Liver (tissue), 9 donors: Measurements from ENCODE around the gene PRELID1. TPM values are rescaled to one million over a fixed set of nuclear protein-coding genes. Genes with fewer than 3 reads are reported as not detected.

Experiments
- DNase-seq: peaks from one replicate; pipeline ENCODE4 v3.0.0-alpha.2; 2017; ENCODE audit warnings: low spot score
- H3K27ac ChIP-seq, 2 donors: one replicate each; pipeline ENCODE4 v1.7.0; 2013; ENCODE audit warnings: inconsistent platforms in 2 of 2, low read length in 2 of 2, control low read depth in 1 of 2, low read depth in 1 of 2, mild to moderate bottlenecking in 1 of 2
- H3K27me3 ChIP-seq, 4 donors: one replicate each; pipeline versions ENCODE4 v1.6.1 to v1.7.0; 2013; ENCODE audit warnings: low read length in 3 of 4, inconsistent platforms in 1 of 4, mild to moderate bottlenecking in 1 of 4, moderate library complexity in 1 of 4; ENCODE audit not compliant: control insufficient read depth in 4 of 4, insufficient read depth in 4 of 4
- H3K36me3 ChIP-seq, 4 donors: one replicate each; pipeline versions ENCODE4 v1.6.1 to v1.7.0; 2013; ENCODE audit warnings: low read length in 3 of 4, mild to moderate bottlenecking in 3 of 4, low read depth in 1 of 4, moderate library complexity in 1 of 4; ENCODE audit not compliant: control insufficient read depth in 4 of 4, insufficient read depth in 3 of 4
- H3K4me1 ChIP-seq, 4 donors: one replicate each; pipeline versions ENCODE4 v1.6.1 to v1.7.0; 2013; ENCODE audit warnings: low read length in 3 of 4, mild to moderate bottlenecking in 3 of 4, moderate library complexity in 1 of 4; ENCODE audit not compliant: control insufficient read depth in 4 of 4, insufficient read depth in 4 of 4
- H3K4me3 ChIP-seq, 3 donors: one replicate each; pipeline versions ENCODE4 v1.6.1 to v1.7.0; 2013; ENCODE audit warnings: low read length in 3 of 3, control low read depth in 1 of 3, low read depth in 1 of 3, mild to moderate bottlenecking in 1 of 3
- H3K9ac ChIP-seq, 2 donors: one replicate each; pipeline ENCODE4 v1.7.0; 2013; ENCODE audit warnings: low read length in 2 of 2, mild to moderate bottlenecking in 2 of 2, moderate library complexity in 2 of 2, control low read depth in 1 of 2, low read depth in 1 of 2
- H3K9me3 ChIP-seq, 4 donors: one replicate each; pipeline versions ENCODE4 v1.6.1 to v1.7.0; 2013; ENCODE audit warnings: low read length in 3 of 4; ENCODE audit not compliant: control insufficient read depth in 4 of 4
- EGR1 ChIP-seq, 2 donors: IDR thresholded peaks; 2 replicates each; pipeline ENCODE4 v1.6.1; 2016 to 2018; ENCODE audit warnings: antibody characterized with exemption in 2 of 2, low read depth in 2 of 2
- FOXA1 ChIP-seq: IDR thresholded peaks from 2 replicates; pipeline ENCODE4 v1.6.1; 2016; ENCODE audit warnings: antibody characterized with exemption
- FOXA2 ChIP-seq: IDR thresholded peaks from 2 replicates; pipeline ENCODE4 v1.6.1; 2016; ENCODE audit warnings: antibody characterized with exemption
- HNF4A ChIP-seq, 2 donors: conservative IDR thresholded peaks; 2 replicates each; pipeline ENCODE4 v1.6.1; 2016; ENCODE audit warnings: antibody characterized with exemption in 2 of 2, mild to moderate bottlenecking in 2 of 2
- HNF4G ChIP-seq: IDR thresholded peaks from 2 replicates; pipeline ENCODE4 v1.6.1; 2016; ENCODE audit warnings: antibody characterized with exemption
- MAX ChIP-seq: IDR thresholded peaks from 2 replicates; pipeline ENCODE4 v1.6.1; 2016; ENCODE audit warnings: antibody characterized with exemption
- NR2F2 ChIP-seq: IDR thresholded peaks from 2 replicates; pipeline ENCODE4 v1.6.1; 2016; ENCODE audit warnings: antibody characterized with exemption
- RAD21 ChIP-seq, 2 donors: IDR thresholded peaks; 2 replicates each; pipeline ENCODE4 v1.6.1; 2016; ENCODE audit warnings: antibody characterized with exemption in 2 of 2, mild to moderate bottlenecking in 2 of 2
- REST ChIP-seq: IDR thresholded peaks from 2 replicates; pipeline ENCODE4 v1.6.1; 2016; ENCODE audit warnings: antibody characterized with exemption, mild to moderate bottlenecking
- RXRA ChIP-seq, 2 donors: IDR thresholded peaks; 2 replicates each; pipeline ENCODE4 v1.6.1; 2017 to 2018; ENCODE audit warnings: antibody characterized with exemption in 2 of 2, mild to moderate bottlenecking in 1 of 2
- SP1 ChIP-seq: IDR thresholded peaks from 2 replicates; pipeline ENCODE4 v1.6.1; 2018; ENCODE audit warnings: antibody characterized with exemption, mild to moderate bottlenecking
- TAF1 ChIP-seq: conservative IDR thresholded peaks from 2 replicates; pipeline ENCODE4 v1.6.1; 2016; ENCODE audit warnings: antibody characterized with exemption, mild to moderate bottlenecking
- YY1 ChIP-seq: IDR thresholded peaks from 2 replicates; pipeline ENCODE4 v1.6.1; 2016; ENCODE audit warnings: antibody characterized with exemption, mild to moderate bottlenecking
- WGBS: extraction: QIAGEN DNeasy Blood & Tissue Kit; methylation state at CpG from one replicate; pipeline ENCODE4 v1.1.7; 2013; 5-methylcytosine and 5-hydroxymethylcytosine counted together
- polyA plus RNA-seq, 2 donors: library from polyadenylated mRNA; stranded (reverse) in 1 of 2; unstranded in 1 of 2; fragments of 200-250 nt in 1 of 2; fragments of >200 nt in 1 of 2; fragmentation: Nextera tagmentation in 1 of 2; extraction: Ambion mirVana in 1 of 2; gene quantifications; one replicate each; pipeline versions ENCODE4 v1.2.1 to v1.2.3, GENCODE V29; 2013 to 2015
- total RNA-seq, 2 donors: library from RNA; depleted of rRNA; stranded (reverse); fragments of >200 nt; gene quantifications; one replicate each; pipeline ENCODE4 v1.2.3, GENCODE V29; 2014
- TF ChIP-seq, protein P1 (sequence below): IDR thresholded peaks from 2 replicates; pipeline ENCODE4 v1.6.1; 2016; ENCODE audit warnings: antibody characterized with exemption
- TF ChIP-seq, protein P2 (sequence below): IDR thresholded peaks from 2 replicates; pipeline ENCODE4 v1.6.1; 2016; ENCODE audit warnings: antibody characterized with exemption
- TF ChIP-seq, protein P3 (sequence below): fragments of 150-350 bp; IDR thresholded peaks from 2 replicates; pipeline ENCODE4 v1.5.1; 2017; ENCODE audit warnings: improper control_type of control experiment, low read depth, low read length; ENCODE audit not compliant: missing input control
- donor health status: healthy.
- donor health status: healthy.
- donor health status: healthy.
- donor health status: healthy.
- donor health status: healthy.

The PRELID1 gene
- total and polyA plus RNA-seq, 4 donors: 47.9 to 200 (median 85.3) TPM

DNA sequence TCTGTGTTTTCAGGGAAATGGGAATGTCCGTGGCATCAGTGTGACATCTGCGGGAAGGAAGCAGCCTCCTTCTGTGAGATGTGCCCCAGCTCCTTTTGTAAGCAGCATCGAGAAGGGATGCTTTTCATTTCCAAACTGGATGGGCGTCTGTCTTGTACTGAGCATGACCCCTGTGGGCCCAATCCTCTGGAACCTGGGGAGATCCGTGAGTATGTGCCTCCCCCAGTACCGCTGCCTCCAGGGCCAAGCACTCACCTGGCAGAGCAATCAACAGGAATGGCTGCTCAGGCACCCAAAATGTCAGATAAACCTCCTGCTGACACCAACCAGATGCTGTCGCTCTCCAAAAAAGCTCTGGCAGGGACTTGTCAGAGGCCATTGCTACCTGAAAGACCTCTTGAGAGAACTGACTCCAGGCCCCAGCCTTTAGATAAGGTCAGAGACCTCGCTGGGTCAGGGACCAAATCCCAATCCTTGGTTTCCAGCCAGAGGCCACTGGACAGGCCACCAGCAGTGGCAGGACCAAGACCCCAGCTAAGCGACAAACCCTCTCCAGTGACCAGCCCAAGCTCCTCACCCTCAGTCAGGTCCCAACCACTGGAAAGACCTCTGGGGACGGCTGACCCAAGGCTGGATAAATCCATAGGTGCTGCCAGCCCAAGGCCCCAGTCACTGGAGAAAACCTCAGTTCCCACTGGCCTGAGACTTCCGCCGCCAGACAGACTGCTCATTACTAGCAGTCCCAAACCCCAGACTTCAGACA is 9.6 kb upstream of the PRELID1 start:
- no peaks in the 10 kb centered on the region for H3K27me3 ChIP-seq
- H3K4me3 ChIP-seq: no peak overlapping the region
- TF ChIP-seq, protein P1, sequence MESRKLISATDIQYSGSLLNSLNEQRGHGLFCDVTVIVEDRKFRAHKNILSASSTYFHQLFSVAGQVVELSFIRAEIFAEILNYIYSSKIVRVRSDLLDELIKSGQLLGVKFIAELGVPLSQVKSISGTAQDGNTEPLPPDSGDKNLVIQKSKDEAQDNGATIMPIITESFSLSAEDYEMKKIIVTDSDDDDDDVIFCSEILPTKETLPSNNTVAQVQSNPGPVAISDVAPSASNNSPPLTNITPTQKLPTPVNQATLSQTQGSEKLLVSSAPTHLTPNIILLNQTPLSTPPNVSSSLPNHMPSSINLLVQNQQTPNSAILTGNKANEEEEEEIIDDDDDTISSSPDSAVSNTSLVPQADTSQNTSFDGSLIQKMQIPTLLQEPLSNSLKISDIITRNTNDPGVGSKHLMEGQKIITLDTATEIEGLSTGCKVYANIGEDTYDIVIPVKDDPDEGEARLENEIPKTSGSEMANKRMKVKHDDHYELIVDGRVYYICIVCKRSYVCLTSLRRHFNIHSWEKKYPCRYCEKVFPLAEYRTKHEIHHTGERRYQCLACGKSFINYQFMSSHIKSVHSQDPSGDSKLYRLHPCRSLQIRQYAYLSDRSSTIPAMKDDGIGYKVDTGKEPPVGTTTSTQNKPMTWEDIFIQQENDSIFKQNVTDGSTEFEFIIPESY: no peak
- TF ChIP-seq REST (no peak), EGR1 (IDR thresholded peaks at IDR 0.05; ENCODE audit: low read depth in 2 of 2) (no peak), HNF4A (conservative IDR thresholded peaks at IDR 0.05) (no peak), FOXA1 (no peak), HNF4G (no peak)
- TF ChIP-seq, protein P2, sequence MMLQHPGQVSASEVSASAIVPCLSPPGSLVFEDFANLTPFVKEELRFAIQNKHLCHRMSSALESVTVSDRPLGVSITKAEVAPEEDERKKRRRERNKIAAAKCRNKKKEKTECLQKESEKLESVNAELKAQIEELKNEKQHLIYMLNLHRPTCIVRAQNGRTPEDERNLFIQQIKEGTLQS: no peak
- DNase-seq: no peak
- H3K9ac ChIP-seq: no peak overlapping the region
- H3K9me3 ChIP-seq: no peaks in the 10 kb centered on the region
- H3K27ac ChIP-seq: no peak overlapping the region
- WGBS: 96% methylated on average over 12 of the region's 12 CpGs
- H3K36me3 ChIP-seq: peaks cover 7 to 56% (median 53%) of the 10 kb centered on the region in 4 donors
- peaks cover 0 to 3% (median 0%) of the 10 kb centered on the region in 4 donors for H3K4me1 ChIP-seq

GRCh38 chr5:177294632-177295031 is 9.0 kb upstream of the PRELID1 start:
- Histone ChIP-seq H3K9me3 (no peaks in the 10 kb centered on the region), H3K9ac (no peak overlapping the region), H3K27me3 (no peaks in the 10 kb centered on the region), H3K27ac (no peak overlapping the region), H3K36me3 (peaks cover 7 to 52% (median 48%) of the 10 kb centered on the region in 4 donors), H3K4me3 (no peak overlapping the region), H3K4me1 (peaks cover 0 to 3% (median 0%) of the 10 kb centered on the region in 4 donors)
- over 99% methylated on average over 3 of the region's 3 CpGs for WGBS
- DNase-seq: no peak
- TF ChIP-seq, protein P2: no peak
- no peak for TF ChIP-seq MAX
- TF ChIP-seq REST: no peak
- no peak for TF ChIP-seq TAF1
- TF ChIP-seq NR2F2: no peak
- no peak for TF ChIP-seq RXRA (IDR thresholded peaks at IDR 0.05)
- no peak for TF ChIP-seq FOXA2
- TF ChIP-seq FOXA1: no peak
- TF ChIP-seq HNF4A (conservative IDR thresholded peaks at IDR 0.05): no peak
- TF ChIP-seq, protein P1: no peak
- TF ChIP-seq EGR1 (IDR thresholded peaks at IDR 0.05; ENCODE audit: low read depth in 2 of 2): no peak
- no peak for TF ChIP-seq YY1
- TF ChIP-seq, protein P3, sequence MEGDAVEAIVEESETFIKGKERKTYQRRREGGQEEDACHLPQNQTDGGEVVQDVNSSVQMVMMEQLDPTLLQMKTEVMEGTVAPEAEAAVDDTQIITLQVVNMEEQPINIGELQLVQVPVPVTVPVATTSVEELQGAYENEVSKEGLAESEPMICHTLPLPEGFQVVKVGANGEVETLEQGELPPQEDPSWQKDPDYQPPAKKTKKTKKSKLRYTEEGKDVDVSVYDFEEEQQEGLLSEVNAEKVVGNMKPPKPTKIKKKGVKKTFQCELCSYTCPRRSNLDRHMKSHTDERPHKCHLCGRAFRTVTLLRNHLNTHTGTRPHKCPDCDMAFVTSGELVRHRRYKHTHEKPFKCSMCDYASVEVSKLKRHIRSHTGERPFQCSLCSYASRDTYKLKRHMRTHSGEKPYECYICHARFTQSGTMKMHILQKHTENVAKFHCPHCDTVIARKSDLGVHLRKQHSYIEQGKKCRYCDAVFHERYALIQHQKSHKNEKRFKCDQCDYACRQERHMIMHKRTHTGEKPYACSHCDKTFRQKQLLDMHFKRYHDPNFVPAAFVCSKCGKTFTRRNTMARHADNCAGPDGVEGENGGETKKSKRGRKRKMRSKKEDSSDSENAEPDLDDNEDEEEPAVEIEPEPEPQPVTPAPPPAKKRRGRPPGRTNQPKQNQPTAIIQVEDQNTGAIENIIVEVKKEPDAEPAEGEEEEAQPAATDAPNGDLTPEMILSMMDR: no peak
- TF ChIP-seq SP1: no peak
- TF ChIP-seq RAD21 (IDR thresholded peaks at IDR 0.05): no peak
